ENCODE results near the gene BAIAP3. TPM values are rescaled to one million over a fixed set of nuclear protein-coding genes. Genes with fewer than 3 reads are reported as not detected.
A peak's percentile ranks its signal among the peaks of the same experiment; 100 is the strongest.

BAIAP3 gene
- polyA plus RNA-seq, 1 experiment: 0.33 TPM

GRCh38 chr16:1337486-1337885, 4.0 kb downstream of the BAIAP3 start:
- no peak for TF ChIP-seq CTCF (IDR thresholded peaks at IDR 0.05; ENCODE audit: insufficient read depth, low read depth, low read length)
- CTCF ChIA-PET: interaction anchor here (1.1 to 1.2 kb wide), 2 partner anchors 13 to 42 kb away, joined by 3 read pairs; no protein-coding TSS in a partner anchor
- no peak overlapping the region for H3K4me3 ChIP-seq (ENCODE audit: low read depth, low read length)
- DNase-seq (ENCODE audit: low read depth): no peak
- H3K36me3 ChIP-seq (ENCODE audit: control insufficient read depth, insufficient read depth, low read length): no peaks in the 10 kb centered on the region
- POLR2A ChIA-PET: no interaction called here
- H3K27me3 ChIP-seq (ENCODE audit: control insufficient read depth, insufficient read depth, low read length): peaks cover 22% of the 10 kb centered on the region

- ChIA-PET POLR2A (no interaction called here), CTCF (interaction anchor here (1.1 to 1.2 kb wide), 2 partner anchors 12 to 41 kb away, joined by 3 read pairs; no protein-coding TSS in a partner anchor)
- no peak overlapping the region for H3K4me3 ChIP-seq (ENCODE audit: low read depth, low read length)
- peak; percentile 46 for TF ChIP-seq CTCF (IDR thresholded peaks at IDR 0.05; ENCODE audit: insufficient read depth, low read depth, low read length)
- no peaks in the 10 kb centered on the region for H3K36me3 ChIP-seq (ENCODE audit: control insufficient read depth, insufficient read depth, low read length)
- H3K27me3 ChIP-seq (ENCODE audit: control insufficient read depth, insufficient read depth, low read length): peaks cover 16% of the 10 kb centered on the region
- no peak for DNase-seq (ENCODE audit: low read depth)
Measured at GRCh38 chr16:1338119-1338730, 4.8 kb downstream of the BAIAP3 start.

DNA sequence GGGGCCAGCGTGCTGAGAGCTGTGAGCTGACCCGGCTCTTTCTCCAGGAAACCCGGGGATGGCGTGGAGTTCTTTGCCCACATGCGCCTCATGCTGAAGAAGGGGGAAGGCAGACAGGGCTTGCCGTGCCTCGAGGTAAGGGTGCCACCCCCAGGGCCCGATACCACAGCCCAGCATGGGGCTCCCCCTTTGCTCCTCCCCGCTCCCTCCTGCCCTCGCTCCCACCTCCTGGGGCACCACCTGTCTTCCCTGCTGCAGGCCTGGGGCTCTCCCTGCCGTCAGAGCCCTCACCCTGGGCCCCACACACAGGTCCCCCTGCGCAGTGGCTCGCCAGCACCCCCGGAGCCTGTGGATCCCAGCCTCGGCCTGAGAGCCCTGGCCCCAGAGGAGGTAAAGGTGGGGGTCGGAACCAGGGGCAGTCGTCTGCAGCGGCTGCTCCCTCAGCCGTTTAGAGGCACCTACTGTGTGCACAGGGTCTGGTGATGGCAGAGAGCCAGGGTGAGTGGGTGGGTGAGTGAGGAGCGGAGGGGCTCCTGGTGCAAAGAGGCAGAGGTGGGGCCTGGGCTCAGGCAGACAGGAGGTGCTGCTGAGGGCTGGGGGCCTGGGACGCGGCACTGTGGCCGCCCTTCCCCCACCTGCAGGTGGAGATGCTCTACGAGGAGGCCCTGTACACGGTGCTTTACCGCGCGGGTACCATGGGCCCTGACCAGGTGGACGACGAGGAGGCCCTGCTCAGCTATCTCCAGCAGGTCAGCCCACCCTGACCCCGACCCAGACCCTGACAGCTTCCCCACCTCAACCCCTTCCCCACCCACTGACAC, 5.6 kb downstream of the BAIAP3 start:
- no peak for TF ChIP-seq CTCF (IDR thresholded peaks at IDR 0.05; ENCODE audit: insufficient read depth, low read depth, low read length)
- ChIA-PET CTCF (no interaction called here), POLR2A (no interaction called here)
- Histone ChIP-seq H3K4me3 (ENCODE audit: low read depth, low read length) (no peak overlapping the region), H3K36me3 (ENCODE audit: control insufficient read depth, insufficient read depth, low read length) (no peaks in the 10 kb centered on the region), H3K27me3 (ENCODE audit: control insufficient read depth, insufficient read depth, low read length) (peaks cover 13% of the 10 kb centered on the region)
- no peak for DNase-seq (ENCODE audit: low read depth)

GRCh38 chr16:1340730-1341494, 7.5 kb downstream of the BAIAP3 start:
- no peak for TF ChIP-seq CTCF (IDR thresholded peaks at IDR 0.05; ENCODE audit: insufficient read depth, low read depth, low read length)
- no peak overlapping the region for H3K4me3 ChIP-seq (ENCODE audit: low read depth, low read length)
- ChIA-PET CTCF (no interaction called here), POLR2A (no interaction called here)
- no peak for DNase-seq (ENCODE audit: low read depth)
- no peaks in the 10 kb centered on the region for H3K36me3 ChIP-seq (ENCODE audit: control insufficient read depth, insufficient read depth, low read length)
- H3K27me3 ChIP-seq (ENCODE audit: control insufficient read depth, insufficient read depth, low read length): no peaks in the 10 kb centered on the region; the same call in 1 of the 2 replicates
